OCI-LY3 (cell line): Measurements from ENCODE around the gene FAAP20.

Source experiments
- H2AFZ ChIP-seq: fragments of 200-600, 300-600 bp; shearing (Covaris generic); 2 replicates; pipeline ENCODE4 v1.6.0; 2014; ENCODE audit warnings: antibody characterized with exemption, low read depth, low read length
- H3K27ac ChIP-seq: fragments of 200-600, 300-600 bp; sonication (generic); 2 replicates; pipeline ENCODE4 v1.5.1; 2014; ENCODE audit warnings: mild to moderate bottlenecking, low read length, moderate library complexity, mixed read lengths
- H3K27me3 ChIP-seq: fragments of 200-600, 300-600 bp; sonication (generic); 2 replicates; pipeline ENCODE4 v1.6.1; 2014; ENCODE audit warnings: low read depth, low read length, mixed read lengths
- H3K36me3 ChIP-seq: fragments of 200-600, 300-600 bp; sonication (generic); replicated peaks from 2 replicates; pipeline ENCODE3; 2014; ENCODE audit warnings: low read depth, low read length, mixed read lengths
- H3K4me1 ChIP-seq: fragments of 300-600, 200-600 bp; sonication (generic); 2 replicates; pipeline ENCODE4 v1.6.1; 2014; ENCODE audit warnings: low read length, mixed read lengths
- H3K4me2 ChIP-seq: fragments of 200-600, 300-600 bp; sonication (generic); 2 replicates; pipeline ENCODE4 v1.6.1; 2014; ENCODE audit warnings: low read length, mixed read lengths
- H3K4me3 ChIP-seq: fragments of 300-600, 200-600 bp; sonication (generic); 2 replicates; pipeline ENCODE4 v1.5.1; 2014; ENCODE audit warnings: antibody characterized with exemption, mild to moderate bottlenecking, low read length, moderate library complexity
- H3K79me2 ChIP-seq: fragments of 300-600, 200-600 bp; shearing (Covaris generic); 2 replicates; pipeline ENCODE4 v1.6.1; 2014; ENCODE audit warnings: mild to moderate bottlenecking, low read length, mixed read lengths
- H3K9ac ChIP-seq: fragments of 300-600, 200-600 bp; shearing (Covaris generic); 2 replicates; pipeline ENCODE4 v1.6.0; 2014; ENCODE audit warnings: mild to moderate bottlenecking, low read length, moderate library complexity
- H3K9me3 ChIP-seq: fragments of 200-600, 300-600 bp; shearing (Covaris generic); 2 replicates; pipeline ENCODE4 v1.6.1; 2014; ENCODE audit warnings: low read length, mixed read lengths; ENCODE audit not compliant: insufficient read depth
- H4K20me1 ChIP-seq: fragments of 200-600, 300-600 bp; sonication (generic); 2 replicates; pipeline ENCODE4 v1.6.1; 2016; ENCODE audit warnings: low read length, mixed read lengths; ENCODE audit not compliant: insufficient read depth
- CTCF ChIP-seq: fragments of 200-600, 300-600 bp; sonication (generic); IDR thresholded peaks from 2 replicates; pipeline ENCODE4 v1.5.1; 2014; ENCODE audit warnings: antibody characterized with exemption, low read length, low read depth
- EZH2phosphoT487 ChIP-seq: fragments of 200-600 bp; shearing (Covaris generic); IDR thresholded peaks from 2 replicates; pipeline ENCODE4 v1.6.1; 2018; ENCODE audit warnings: antibody characterized with exemption, mixed run types, low read depth

FAAP20 gene

GRCh38 chr1:2184934-2185333, 9.6 kb downstream of the FAAP20 start:
- Histone ChIP-seq H3K4me2 (no peak overlapping the region), H2AFZ (no peak overlapping the region), H3K4me3 (no peak overlapping the region), H3K9me3 (no peaks in the 10 kb centered on the region), H3K79me2 (no peaks in the 10 kb centered on the region), H4K20me1 (no peaks in the 10 kb centered on the region), H3K36me3 (no peaks in the 10 kb centered on the region), H3K4me1 (no peaks in the 10 kb centered on the region), H3K27me3 (no peaks in the 10 kb centered on the region), H3K27ac (no peak overlapping the region), H3K9ac (no peak overlapping the region)
- TF ChIP-seq CTCF (no peak), EZH2phosphoT487 (no peak)

- no peaks in the 10 kb centered on the region for H4K20me1 ChIP-seq
- H2AFZ ChIP-seq, result no peak overlapping the region
- H3K36me3 ChIP-seq, result no peaks in the 10 kb centered on the region
- no peak overlapping the region for H3K9ac ChIP-seq
- H3K27ac ChIP-seq, result no peak overlapping the region
- no peaks in the 10 kb centered on the region for H3K79me2 ChIP-seq
- TF ChIP-seq EZH2phosphoT487 (no peak), CTCF (no peak)
- H3K4me3 ChIP-seq, result no peak overlapping the region
- H3K27me3 ChIP-seq, result no peaks in the 10 kb centered on the region
- no peaks in the 10 kb centered on the region for H3K9me3 ChIP-seq
- no peaks in the 10 kb centered on the region for H3K4me1 ChIP-seq
- no peak overlapping the region for H3K4me2 ChIP-seq
Observed at GRCh38 chr1:2184531-2184930, 10.0 kb downstream of the FAAP20 start.

GRCh38 chr1:2183937-2184334, 10.6 kb downstream of the FAAP20 start:
- no peak overlapping the region for H3K4me2 ChIP-seq
- H3K9ac ChIP-seq, result no peak overlapping the region
- no peaks in the 10 kb centered on the region for H3K36me3 ChIP-seq
- no peaks in the 10 kb centered on the region for H3K4me1 ChIP-seq
- no peak for TF ChIP-seq CTCF
- TF ChIP-seq EZH2phosphoT487, result no peak
- H3K27me3 ChIP-seq, result no peaks in the 10 kb centered on the region
- H3K27ac ChIP-seq, result no peak overlapping the region
- no peaks in the 10 kb centered on the region for H4K20me1 ChIP-seq
- no peaks in the 10 kb centered on the region for H3K9me3 ChIP-seq
- no peaks in the 10 kb centered on the region for H3K79me2 ChIP-seq
- no peak overlapping the region for H2AFZ ChIP-seq
- no peak overlapping the region for H3K4me3 ChIP-seq

GRCh38 chr1:2182376-2182775, 12.2 kb downstream of the FAAP20 start:
- H2AFZ ChIP-seq, result no peak overlapping the region
- no peaks in the 10 kb centered on the region for H3K27me3 ChIP-seq
- no peaks in the 10 kb centered on the region for H3K4me1 ChIP-seq
- no peaks in the 10 kb centered on the region for H3K36me3 ChIP-seq
- H3K9ac ChIP-seq, result no peak overlapping the region
- H3K27ac ChIP-seq, result no peak overlapping the region
- TF ChIP-seq EZH2phosphoT487 (no peak), CTCF (no peak)
- H4K20me1 ChIP-seq, result no peaks in the 10 kb centered on the region
- no peak overlapping the region for H3K4me2 ChIP-seq
- H3K4me3 ChIP-seq, result no peak overlapping the region
- H3K9me3 ChIP-seq, result no peaks in the 10 kb centered on the region
- no peaks in the 10 kb centered on the region for H3K79me2 ChIP-seq
